ENCODE data around the gene DUSP16. TPM values are rescaled to one million over a fixed set of nuclear protein-coding genes. Genes with fewer than 3 reads are reported as not detected.

DUSP16 gene
- polyA plus RNA-seq, 2 of the 4 experiments (the other 2 are of a cell fraction), result 18.2 to 34.7 TPM

GRCh38 chr12:12548713-12549112 lies 13.9 kb downstream of the DUSP16 start:
- ChIA-PET CTCF (interaction anchor here (0.6 to 2.0 kb wide), 3 partner anchors 15 to 136 kb away, joined by 3 to 6 read pairs (median 3); partner anchors contain the start of gene DUSP16), POLR2A (no interaction called here)

GRCh38 chr12:12546314-12546772 lies 16.3 kb downstream of the DUSP16 start:
- Histone ChIP-seq H3K9me3 (no peaks in the 10 kb centered on the region), H3K27ac (no peak overlapping the region), H3K4me2 (peak overlapping the region; percentile 23; the same call in 2 of the 3 replicates), H3K4me1 (peaks cover 45% of the 10 kb centered on the region), H3K4me3 (no peak overlapping the region)
- TF ChIP-seq JUN (IDR thresholded peaks at IDR 0.05) (no peak), FOSL2 (IDR thresholded peaks at IDR 0.05) (no peak), FOSL2 (CRISPR knock-in tag; IDR thresholded peaks at IDR 0.05) (peak; percentile 28; the same call in 1 of the 2 replicates)
- WGBS (ENCODE audit: missing lambda C conversion rate), result 88% methylated on average over 1 of the region's 1 CpG
- POLR2A ChIA-PET, result interaction anchor here (1.0 kb wide), 1 partner anchor 59 kb away, joined by 3 read pairs; no protein-coding TSS in a partner anchor
- CTCF ChIA-PET, result interaction anchor here (0.6 kb wide), 1 partner anchor 26 kb away, joined by 3 read pairs; no protein-coding TSS in a partner anchor
- DNase-seq (ENCODE audit: low read depth in 1 of 2, low spot score in 1 of 2) (no peak), ATAC-seq (no peak), FAIRE-seq (peak; percentile 28)

More at GRCh38 chr12:12548713-12549112, 13.9 kb downstream of the DUSP16 start:
- TF ChIP-seq NFE2L2 (conservative IDR thresholded peaks at IDR 0.05; ENCODE audit: low read length) (no peak), ELK1 (IDR thresholded peaks at IDR 0.05; ENCODE audit: low read depth, low read length) (no peak), USF2 (IDR thresholded peaks at IDR 0.05) (no peak), SMC3 (IDR thresholded peaks at IDR 0.05) (no peak), HMGXB4 (CRISPR knock-in tag; IDR thresholded peaks at IDR 0.05; ENCODE audit: borderline replicate concordance) (no peak), SREBF2 (IDR thresholded peaks at IDR 0.05) (no peak), MYC (IDR thresholded peaks at IDR 0.05; ENCODE audit: borderline replicate concordance, low read length) (no peak), BHLHE40 (IDR thresholded peaks at IDR 0.05; ENCODE audit: low read depth, low read length) (no peak), TFCP2L1 (CRISPR knock-in tag; IDR thresholded peaks at IDR 0.05) (no peak), CBX2 (IDR thresholded peaks at IDR 0.05; ENCODE audit: borderline replicate concordance, low read depth) (no peak)
- Histone ChIP-seq H3K9me3 (no peaks in the 10 kb centered on the region), H3K27ac (no peak overlapping the region), H3K4me1 (peaks cover 37% of the 10 kb centered on the region), H3K4me3 (no peak overlapping the region), H3K4me2 (no peak overlapping the region)
- 87% methylated on average over 2 of the region's 2 CpGs for WGBS (ENCODE audit: missing lambda C conversion rate)
- FAIRE-seq (no peak), ATAC-seq (no peak), DNase-seq (ENCODE audit: low read depth in 1 of 2, low spot score in 1 of 2) (no peak)

- FAIRE-seq (no peak), DNase-seq (ENCODE audit: low read depth in 1 of 2, low spot score in 1 of 2) (no peak), ATAC-seq (no peak)
- H3K9me3 ChIP-seq, result no peaks in the 10 kb centered on the region
- no peak for TF ChIP-seq USF2 (IDR thresholded peaks at IDR 0.05)
- ChIA-PET POLR2A (no interaction called here), CTCF (no interaction called here)
- peaks cover 57% of the 10 kb centered on the region for H3K4me1 ChIP-seq
- H3K4me3 ChIP-seq, result no peak overlapping the region
- H3K4me2 ChIP-seq, result no peak overlapping the region
- H3K27ac ChIP-seq, result no peak overlapping the region
- WGBS (ENCODE audit: missing lambda C conversion rate), result 92% methylated on average over 2 of the region's 2 CpGs
These were observed 18.7 kb downstream of the DUSP16 start for GRCh38 chr12:12543959-12544358.

GRCh38 chr12:12542964-12543363 lies 19.7 kb downstream of the DUSP16 start:
- TF ChIP-seq EHF (CRISPR knock-in tag; IDR thresholded peaks at IDR 0.05), result no peak
- TF ChIP-seq BHLHE40 (IDR thresholded peaks at IDR 0.05; ENCODE audit: low read depth, low read length), result no peak
- no peak for TF ChIP-seq JUN (IDR thresholded peaks at IDR 0.05)
- no peak for TF ChIP-seq CTCF (IDR thresholded peaks at IDR 0.05)
- no peak for TF ChIP-seq ZC3H11A (IDR thresholded peaks at IDR 0.05)
- no peak for TF ChIP-seq MAX (IDR thresholded peaks at IDR 0.05)
- no peak for TF ChIP-seq ZFP36 (IDR thresholded peaks at IDR 0.05; ENCODE audit: borderline replicate concordance, partially characterized antibody)
- TF ChIP-seq RCOR1 (IDR thresholded peaks at IDR 0.05; ENCODE audit: low read depth, low read length), result no peak
- TF ChIP-seq HOXB13 (CRISPR knock-in tag; IDR thresholded peaks at IDR 0.05; ENCODE audit: low read depth), result no peak
- TF ChIP-seq POLR2AphosphoS2 (conservative IDR thresholded peaks at IDR 0.05; ENCODE audit: low read length), result no peak
- no peak for TF ChIP-seq NFE2L2 (conservative IDR thresholded peaks at IDR 0.05; ENCODE audit: low read length)
- WGBS (ENCODE audit: missing lambda C conversion rate), result 71% methylated on average over 4 of the region's 4 CpGs
- FAIRE-seq (peak; percentile 73), DNase-seq (ENCODE audit: low read depth in 1 of 2, low spot score in 1 of 2) (no peak), ATAC-seq (peak in 1 of 2 experiments; percentile 47; a peak in 3 of 6 replicates)
- no peak overlapping the region for H3K4me3 ChIP-seq
- no peaks in the 10 kb centered on the region for H3K9me3 ChIP-seq
- ChIA-PET CTCF (no interaction called here), POLR2A (no interaction called here)
- peaks cover 64% of the 10 kb centered on the region for H3K4me1 ChIP-seq
- H3K4me2 ChIP-seq, result no peak overlapping the region
- no peak overlapping the region for H3K27ac ChIP-seq

All from A549 (cell line).